Measurements from ENCODE around the gene CCDC88B.

- TF ChIP-seq MAX (IDR thresholded peaks at IDR 0.05) = no peak
- no peak for TF ChIP-seq CTCF (IDR thresholded peaks at IDR 0.05 in 2 of 3, conservative IDR thresholded peaks at IDR 0.05 in 1 of 3; ENCODE audit: borderline replicate concordance in 1 of 3, insufficient read depth in 1 of 3, low read depth in 2 of 3, low read length in 2 of 3)
- no peak for TF ChIP-seq EZH2 (IDR thresholded peaks at IDR 0.05)
- no peak for TF ChIP-seq ZNF274 (IDR thresholded peaks at IDR 0.05; ENCODE audit: low read depth, low read length)
Measured at GRCh38 chr11:64322925-64323260, 17.1 kb upstream of the CCDC88B start.

Data from HCT116 (cell line).